ENCODE results near the gene IL36B.

DNA sequence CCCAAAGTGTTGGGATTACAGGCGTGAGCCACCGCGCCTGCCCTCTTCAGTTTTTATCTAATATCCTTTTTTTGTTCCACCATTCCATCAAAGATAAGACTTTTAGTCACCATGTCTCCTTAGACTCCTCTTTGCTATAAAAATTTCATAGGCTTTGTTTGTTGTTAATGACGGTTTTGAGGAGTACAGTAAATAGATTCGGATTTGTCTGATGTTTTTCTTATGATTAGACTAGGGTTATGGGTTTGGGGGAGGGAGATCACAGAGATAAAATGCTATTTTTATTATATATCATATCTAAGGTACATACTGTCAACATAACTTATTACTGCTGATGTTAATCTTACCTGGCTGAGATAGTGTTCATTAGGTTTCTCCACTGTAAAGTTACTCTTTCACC is 6.2 kb downstream of the IL36B start:
- TF ChIP-seq SOX6 (IDR thresholded peaks at IDR 0.05) (no peak), TEAD1 (CRISPR knock-in tag; IDR thresholded peaks at IDR 0.05) (no peak), CCNT2 (IDR thresholded peaks at IDR 0.05; ENCODE audit: borderline replicate concordance, extremely low read depth, insufficient read length, low read depth, low read length) (no peak), FOXA3 (CRISPR knock-in tag; conservative IDR thresholded peaks at IDR 0.05 in 1 of 2, IDR thresholded peaks at IDR 0.05 in 1 of 2) (no peak), ETV5 (CRISPR knock-in tag; IDR thresholded peaks at IDR 0.05; ENCODE audit: low read depth) (no peak)
- TF ChIP-seq, protein P1, sequence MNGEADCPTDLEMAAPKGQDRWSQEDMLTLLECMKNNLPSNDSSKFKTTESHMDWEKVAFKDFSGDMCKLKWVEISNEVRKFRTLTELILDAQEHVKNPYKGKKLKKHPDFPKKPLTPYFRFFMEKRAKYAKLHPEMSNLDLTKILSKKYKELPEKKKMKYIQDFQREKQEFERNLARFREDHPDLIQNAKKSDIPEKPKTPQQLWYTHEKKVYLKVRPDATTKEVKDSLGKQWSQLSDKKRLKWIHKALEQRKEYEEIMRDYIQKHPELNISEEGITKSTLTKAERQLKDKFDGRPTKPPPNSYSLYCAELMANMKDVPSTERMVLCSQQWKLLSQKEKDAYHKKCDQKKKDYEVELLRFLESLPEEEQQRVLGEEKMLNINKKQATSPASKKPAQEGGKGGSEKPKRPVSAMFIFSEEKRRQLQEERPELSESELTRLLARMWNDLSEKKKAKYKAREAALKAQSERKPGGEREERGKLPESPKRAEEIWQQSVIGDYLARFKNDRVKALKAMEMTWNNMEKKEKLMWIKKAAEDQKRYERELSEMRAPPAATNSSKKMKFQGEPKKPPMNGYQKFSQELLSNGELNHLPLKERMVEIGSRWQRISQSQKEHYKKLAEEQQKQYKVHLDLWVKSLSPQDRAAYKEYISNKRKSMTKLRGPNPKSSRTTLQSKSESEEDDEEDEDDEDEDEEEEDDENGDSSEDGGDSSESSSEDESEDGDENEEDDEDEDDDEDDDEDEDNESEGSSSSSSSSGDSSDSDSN (IDR thresholded peaks at IDR 0.05; ENCODE audit: borderline replicate concordance in 1 of 2, low read depth in 2 of 2, low read length in 2 of 2): no peak
